ENCODE data around the gene SARDH.

- TF ChIP-seq CTCF (IDR thresholded peaks at IDR 0.05; ENCODE audit: low read length) (no peak), EZH2 (optimal IDR thresholded peaks at IDR 0.05; ENCODE audit: low read depth, low read length) (no peak)
Measured at GRCh38 chr9:133689151-133689763, 48.9 kb downstream of the SARDH start.
